ENCODE results near the gene SLC18A3.

The SLC18A3 gene

DNA sequence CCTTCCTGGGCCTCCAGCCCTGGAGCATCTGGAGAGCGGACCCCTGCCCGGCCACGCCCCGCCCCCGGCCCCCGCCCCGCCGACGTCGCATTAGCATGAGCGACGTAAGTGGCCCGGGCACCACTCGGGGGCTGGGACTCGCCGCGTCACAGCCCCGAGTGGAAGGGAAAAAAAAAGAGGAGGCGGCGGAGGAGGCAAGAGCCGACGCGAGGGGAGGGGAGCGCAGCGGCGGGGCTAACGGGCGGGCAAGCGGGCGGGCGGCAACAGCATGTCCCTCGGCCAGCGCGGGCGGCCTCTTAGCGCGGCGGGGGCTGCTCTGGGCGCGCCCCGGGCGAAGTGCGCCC lies at the start of gene SLC18A3:
SLC18A3 (plus strand) TSS at position 197 of the 344 bp plus-strand sequence. CDS start 431 bp downstream, outside the sequence.
- DNase-seq (ENCODE audit: low read depth in 2 of 2): no peak

GRCh38 chr10:49560526-49560925 lies 49.6 kb upstream of the SLC18A3 start:
- DNase-seq (ENCODE audit: low read depth in 2 of 2): no peak

GRCh38 chr10:49562893-49563292 lies 47.2 kb upstream of the SLC18A3 start:
- no peak for DNase-seq (ENCODE audit: low read depth in 2 of 2)

- no peak for DNase-seq (ENCODE audit: low read depth in 2 of 2)
Measured at GRCh38 chr10:49564461-49565009, 45.6 kb upstream of the SLC18A3 start.

GRCh38 chr10:49567810-49568209 lies 42.3 kb upstream of the SLC18A3 start:
- no peak for DNase-seq (ENCODE audit: low read depth in 2 of 2)

- no peak for DNase-seq (ENCODE audit: low read depth in 2 of 2)
Measured at GRCh38 chr10:49568235-49568634, 41.9 kb upstream of the SLC18A3 start.

- no peak for DNase-seq (ENCODE audit: low read depth in 2 of 2)
Measured at GRCh38 chr10:49569031-49569631, 41.0 kb upstream of the SLC18A3 start.

DNA sequence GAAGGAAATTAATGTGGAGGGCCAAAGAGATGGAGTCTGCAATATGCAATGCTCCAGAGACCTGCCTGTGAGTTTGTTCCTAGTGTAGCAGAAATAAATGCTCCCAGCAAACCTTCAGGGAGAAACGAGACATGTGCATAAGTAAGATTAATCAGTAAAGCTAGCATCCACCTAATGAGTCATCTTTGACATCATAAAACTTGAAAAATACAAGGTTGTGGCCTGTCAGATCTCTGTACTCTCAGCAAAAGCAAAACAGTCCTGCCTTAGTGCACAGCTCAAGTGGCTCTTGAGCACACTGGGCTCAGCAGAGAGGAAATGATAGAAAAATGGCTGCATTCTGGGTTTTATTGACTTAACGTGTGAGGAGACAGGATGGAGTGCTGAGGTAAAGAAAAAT lies 38.7 kb upstream of the SLC18A3 start:
- DNase-seq (ENCODE audit: low read depth in 2 of 2): no peak

DNA sequence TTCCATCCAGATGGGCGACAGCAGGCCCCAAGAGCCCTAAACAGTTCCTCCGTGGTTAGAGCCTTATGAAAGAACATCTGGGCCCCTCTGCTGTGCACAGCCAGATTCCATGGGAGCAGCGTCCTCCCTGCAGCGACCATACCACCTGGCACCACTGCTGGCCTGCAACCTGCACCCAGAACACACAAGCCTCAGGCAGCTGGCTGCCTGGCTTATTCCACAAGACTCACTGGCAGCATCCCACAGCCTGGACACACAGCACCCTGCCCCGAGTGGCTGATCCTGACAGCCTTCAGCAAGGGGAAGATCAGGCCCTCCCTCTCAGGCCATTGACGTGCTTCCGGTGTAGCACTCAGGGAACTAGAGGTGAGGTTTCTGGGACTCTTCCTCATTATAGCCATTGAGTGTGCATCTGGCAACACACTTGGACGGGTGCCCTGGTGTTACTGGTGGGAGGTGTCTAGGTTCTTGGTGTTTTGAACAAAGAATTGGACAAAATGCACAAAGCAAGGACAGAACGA lies 37.5 kb upstream of the SLC18A3 start:
- no peak for DNase-seq (ENCODE audit: low read depth in 2 of 2)

GRCh38 chr10:49575489-49576072 lies 34.5 kb upstream of the SLC18A3 start:
- no peak for DNase-seq (ENCODE audit: low read depth in 2 of 2)

DNA sequence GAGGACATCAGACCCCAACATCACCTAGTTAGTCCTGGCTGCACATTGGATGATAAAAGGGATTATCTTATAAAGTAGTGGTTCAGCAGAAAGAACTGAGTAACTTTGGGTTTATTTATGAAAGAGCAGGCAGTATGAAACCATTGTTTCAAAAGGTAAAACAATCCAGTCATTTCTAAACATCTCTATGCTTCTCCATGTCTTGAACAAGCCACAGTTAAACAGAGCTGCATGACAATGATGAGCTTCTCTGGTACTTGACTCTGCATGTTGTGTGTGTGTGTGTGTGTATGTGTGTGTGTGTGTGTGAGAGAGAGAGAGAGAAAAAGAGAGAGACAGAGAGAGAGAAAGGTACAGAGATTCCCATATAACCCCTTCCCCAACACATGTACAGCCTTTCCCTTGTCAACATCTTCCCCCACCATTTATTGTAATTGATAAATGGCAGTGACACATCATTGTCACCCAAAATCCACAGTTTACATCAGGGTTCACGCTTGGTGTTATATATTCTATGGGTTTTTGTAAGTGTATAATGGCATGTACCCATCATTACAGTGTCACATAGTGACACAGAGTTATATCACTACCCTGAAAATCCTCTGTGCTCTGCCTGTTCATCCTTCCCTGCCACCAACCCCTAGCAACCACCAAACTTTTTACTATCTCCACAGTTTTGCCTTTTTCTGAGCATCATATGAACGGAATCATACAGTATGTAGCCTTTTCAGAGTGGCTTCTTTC lies 32.8 kb upstream of the SLC18A3 start:
- no peak for DNase-seq (ENCODE audit: low read depth in 2 of 2)

- no peak for DNase-seq (ENCODE audit: low read depth in 2 of 2)
Measured at GRCh38 chr10:49578392-49578791, 31.7 kb upstream of the SLC18A3 start.

DNA sequence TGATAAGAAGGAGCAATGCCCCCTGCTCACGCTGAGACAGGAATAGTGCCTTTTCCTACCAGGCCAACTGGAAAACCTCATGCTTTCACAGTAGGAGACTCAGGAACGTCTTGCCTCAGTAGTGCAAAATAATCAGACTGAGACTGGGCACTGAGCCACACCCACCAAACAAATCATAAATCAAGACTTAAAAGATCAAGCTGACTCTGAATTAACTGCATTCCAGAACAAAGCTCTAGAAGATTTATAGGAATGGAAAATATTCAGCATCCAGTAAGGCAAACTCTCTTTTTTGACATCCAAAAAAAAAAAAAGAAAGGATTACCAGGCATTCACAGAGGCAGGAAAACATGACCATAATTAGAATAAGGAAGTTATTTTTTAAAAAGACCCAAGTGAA lies 30.5 kb upstream of the SLC18A3 start:
- peak in 1 of 2 experiments; percentile 3 for DNase-seq (ENCODE audit: low read depth in 2 of 2)

DNA sequence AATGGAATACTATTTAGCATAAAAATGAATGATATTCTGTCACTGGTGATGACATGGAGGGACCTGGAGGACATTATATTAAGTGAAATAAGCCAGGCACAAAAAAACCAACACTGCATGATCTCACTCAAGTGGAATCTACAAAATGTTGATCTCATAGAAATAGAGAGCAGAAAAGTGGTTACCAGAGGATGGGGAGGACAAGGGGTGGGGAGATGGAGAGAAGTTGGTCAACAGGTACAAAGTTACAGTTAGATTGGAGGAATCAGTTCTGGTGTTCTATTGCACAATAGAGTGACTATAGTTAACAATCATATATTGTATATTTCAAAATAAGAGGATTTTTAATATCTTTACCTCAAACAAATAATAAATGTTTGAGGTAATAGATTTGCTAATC lies 24.7 kb upstream of the SLC18A3 start:
- DNase-seq (ENCODE audit: low read depth in 2 of 2): no peak

DNA sequence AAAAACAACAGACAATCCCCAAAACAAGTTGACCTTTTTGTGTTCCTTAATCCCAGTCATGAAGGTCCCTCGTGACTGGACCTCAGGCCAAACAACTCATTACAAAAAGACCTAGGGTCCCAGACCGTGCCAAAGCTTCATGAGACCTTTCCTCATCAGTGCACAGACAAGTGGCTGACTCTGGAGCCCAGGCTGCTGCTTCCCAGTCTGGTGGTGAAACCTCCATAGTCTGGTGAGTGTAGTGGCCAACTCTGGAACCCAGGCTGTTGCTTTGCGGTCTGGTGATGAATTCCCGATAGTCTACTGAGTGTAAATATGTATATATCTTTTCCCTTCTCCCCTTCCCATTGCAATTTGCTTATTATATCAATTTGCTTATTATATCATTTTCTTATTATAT lies 22.1 kb upstream of the SLC18A3 start:
- DNase-seq (ENCODE audit: low read depth in 2 of 2): no peak

GRCh38 chr10:49592726-49593563 lies 17.2 kb upstream of the SLC18A3 start:
- DNase-seq (ENCODE audit: low read depth in 2 of 2): no peak

DNA sequence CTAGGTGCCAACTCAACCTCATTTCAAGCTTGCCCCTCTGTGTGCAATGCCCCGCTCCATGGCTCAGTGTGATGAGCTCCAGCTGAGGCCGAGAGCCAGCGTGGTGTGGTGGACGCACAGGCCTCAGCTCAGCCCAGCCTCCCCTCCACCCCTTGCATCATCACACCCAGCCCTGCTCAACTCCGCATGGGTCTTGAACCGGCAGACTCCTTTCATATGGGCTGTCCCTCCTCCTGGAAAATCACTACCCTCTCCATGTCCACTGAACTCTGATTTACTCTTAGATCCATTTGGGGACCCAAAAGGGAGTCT lies 16.6 kb upstream of the SLC18A3 start:
- DNase-seq (ENCODE audit: low read depth in 2 of 2): no peak

GRCh38 chr10:49593998-49594397 lies 16.1 kb upstream of the SLC18A3 start:
- no peak for DNase-seq (ENCODE audit: low read depth in 2 of 2)

GRCh38 chr10:49594594-49594993 lies 15.5 kb upstream of the SLC18A3 start:
- peak in 1 of 2 experiments; percentile 12 for DNase-seq (ENCODE audit: low read depth in 2 of 2)

DNA sequence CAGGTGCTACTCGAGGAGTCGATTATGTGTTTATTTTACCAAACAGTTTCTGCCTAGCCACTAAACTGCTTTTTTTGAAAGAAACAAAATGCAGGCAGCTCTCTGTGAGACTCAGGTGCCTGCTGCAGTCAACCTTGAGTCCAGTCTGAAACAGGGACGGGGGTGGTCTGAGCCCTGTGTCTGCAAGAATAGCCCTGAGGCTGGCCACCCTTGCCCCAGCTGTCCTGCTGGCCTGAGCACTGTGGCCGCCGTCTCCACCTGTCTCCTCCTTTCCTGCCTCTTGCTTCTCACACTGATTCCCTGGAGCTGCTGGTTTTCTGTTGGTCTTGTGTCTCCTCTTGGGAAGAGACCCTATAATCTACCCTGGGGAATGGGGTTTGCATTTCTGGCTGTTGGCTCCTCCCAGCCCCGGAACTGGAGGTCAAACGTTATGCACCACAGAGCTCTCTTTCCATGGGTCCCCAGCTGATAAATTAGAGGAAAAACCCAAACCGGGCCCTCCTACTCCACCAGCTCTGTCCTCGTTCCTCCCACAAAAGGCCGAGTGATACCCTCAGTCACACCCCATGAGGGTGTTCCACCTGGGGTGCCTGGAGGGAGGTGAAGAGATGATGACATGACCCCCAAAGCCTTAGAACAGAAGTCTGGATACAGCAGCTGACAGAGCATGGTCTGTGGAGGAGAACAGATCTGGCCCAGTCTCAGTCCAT lies 15.0 kb upstream of the SLC18A3 start:
- no peak for DNase-seq (ENCODE audit: low read depth in 2 of 2)

- DNase-seq (ENCODE audit: low read depth in 2 of 2): no peak
Measured at GRCh38 chr10:49595713-49596492, 14.2 kb upstream of the SLC18A3 start.

All from fibroblast of skin of left biceps (primary cell).